H1 (cell line): ENCODE measurements around the gene UBTD2. TPM values are rescaled to one million over a fixed set of nuclear protein-coding genes. Genes with fewer than 3 reads are reported as not detected.

Experiments
- CTCF ChIA-PET: fragments of 300-600 bp; sonication (Branson Sonifier 250); formaldehyde crosslinking; loops from one replicate; lab custom pipeline; 2021; ENCODE audit not compliant: partially characterized antibody; lab: Charles Lee
- POLR2A ChIA-PET: fragments of 300-600 bp; sonication (Branson Sonifier 250); formaldehyde crosslinking; loops from one replicate; lab custom pipeline; 2021; ENCODE audit warnings: inconsistent platforms; ENCODE audit not compliant: partially characterized antibody; lab: Charles Lee
- DNase-seq, 2 experiments: peaks; one replicate each; pipeline versions ENCODE4 v3.0.0 to v3.0.0-alpha.2; 2010 to 2022; ENCODE audit warnings: low spot score in 2 of 2, low read depth in 1 of 2, mixed read lengths in 1 of 2
- FAIRE-seq: peaks from 2 replicates; lab custom pipeline; 2011; peaks lifted over from hg19 to GRCh38; lab: Jason Lieb, UNC
- H2AFZ ChIP-seq: 2 replicates; pipeline ENCODE4 v1.8.1; 2012; ENCODE audit warnings: low read length, inconsistent platforms
- H2AK5ac ChIP-seq: 2 replicates; pipeline ENCODE4 v1.6.1; 2013; ENCODE audit warnings: low read depth, low read length
- H2BK120ac ChIP-seq: replicated peaks from 2 replicates; pipeline ENCODE3; 2013; ENCODE audit warnings: low read depth, low read length, inconsistent platforms
- H2BK12ac ChIP-seq: 2 replicates; pipeline ENCODE4 v1.6.1; 2013; ENCODE audit warnings: low read depth, low read length
- H2BK15ac ChIP-seq: 2 replicates; pipeline ENCODE4 v1.6.1; 2013; ENCODE audit warnings: low read length
- H2BK20ac ChIP-seq: 2 replicates; pipeline ENCODE4 v1.6.1; 2013; ENCODE audit warnings: low read length
- H2BK5ac ChIP-seq: 2 replicates; pipeline ENCODE4 v1.6.1; 2013; ENCODE audit warnings: low read depth, low read length
- H3K14ac ChIP-seq: 2 replicates; pipeline ENCODE4 v1.6.1; 2013; ENCODE audit warnings: inconsistent platforms; ENCODE audit not compliant: insufficient read length
- H3K18ac ChIP-seq: 2 replicates; pipeline ENCODE4 v1.6.1; 2013; ENCODE audit warnings: low read length; ENCODE audit errors: extremely low read depth
- H3K23ac ChIP-seq: 2 replicates; pipeline ENCODE4 v1.6.1; 2013; ENCODE audit warnings: inconsistent platforms; ENCODE audit not compliant: insufficient read length
- H3K23me2 ChIP-seq: 2 replicates; pipeline ENCODE4 v1.6.1; 2013; ENCODE audit warnings: low read depth, low read length
- H3K27ac ChIP-seq: 2 replicates; pipeline ENCODE4 v1.6.1; 2011; ENCODE audit warnings: low read depth, low read length, inconsistent platforms
- H3K27me3 ChIP-seq, 4 experiments: replicated peaks in 1 of 4; 1 replicate in 1 of 4; 2 replicates in 3 of 4; pipeline versions ENCODE4 v1.6.1 to v1.8.1; 2011 to 2013; ENCODE audit warnings: low read length in 3 of 4, mild to moderate bottlenecking in 3 of 4, inconsistent platforms in 2 of 4, mixed read lengths in 2 of 4, moderate library complexity in 1 of 4; ENCODE audit not compliant: control insufficient read depth in 3 of 4, insufficient read depth in 3 of 4; ENCODE audit errors: extremely low read depth in 1 of 4
- H3K36me3 ChIP-seq, 4 experiments: 2 replicates each; pipeline versions ENCODE4 v1.6.1 to v1.8.1; 2011 to 2013; ENCODE audit warnings: mild to moderate bottlenecking in 4 of 4, low read length in 3 of 4, moderate library complexity in 2 of 4, control low read depth in 1 of 4, inconsistent platforms in 1 of 4; ENCODE audit not compliant: insufficient read depth in 4 of 4, control insufficient read depth in 2 of 4
- H3K4ac ChIP-seq: replicated peaks from 2 replicates; pipeline ENCODE3; 2013; ENCODE audit warnings: low read length, low read depth, mixed read lengths, inconsistent platforms; ENCODE audit not compliant: insufficient read length
- H3K4me1 ChIP-seq, 4 experiments: replicated peaks in 1 of 4; 1 replicate in 1 of 4; 2 replicates in 3 of 4; pipeline versions ENCODE4 v1.6.1 to v1.8.1; 2011 to 2013; ENCODE audit warnings: low read length in 3 of 4, inconsistent platforms in 2 of 4, mixed read lengths in 1 of 4; ENCODE audit not compliant: insufficient read depth in 4 of 4, control insufficient read depth in 3 of 4
- H3K4me2 ChIP-seq, 2 experiments: 2 replicates each; pipeline versions ENCODE4 v1.6.1 to v1.8.1; 2011 to 2013; ENCODE audit warnings: low read depth in 2 of 2, low read length in 2 of 2, control low read depth in 1 of 2, inconsistent platforms in 1 of 2, mild to moderate bottlenecking in 1 of 2; ENCODE audit not compliant: insufficient read depth in 1 of 2
- H3K4me3 ChIP-seq, 4 experiments: fragments of 200-600, 300-600 bp in 1 of 4; sonication (generic), shearing (Covaris generic), sonication (Bioruptor Twin) in 1 of 4; 2 replicates each; pipeline versions ENCODE4 v1.5.1 to v1.8.1; 2011 to 2016; ENCODE audit warnings: low read length in 4 of 4, low read depth in 3 of 4, control low read depth in 2 of 4, inconsistent platforms in 2 of 4, mild to moderate bottlenecking in 2 of 4, mixed read lengths in 1 of 4, moderate library complexity in 1 of 4; ENCODE audit not compliant: insufficient read depth in 2 of 4; ENCODE audit errors: extremely low read depth in 1 of 4
- H3K56ac ChIP-seq: replicated peaks from 2 replicates; pipeline ENCODE3; 2013; ENCODE audit warnings: low read depth, mild to moderate bottlenecking, mixed read lengths, low read length, inconsistent platforms; ENCODE audit not compliant: insufficient read length
- H3K79me1 ChIP-seq: 2 replicates; pipeline ENCODE4 v1.6.1; 2013; ENCODE audit warnings: low read depth, low read length, control low read depth
- H3K79me2 ChIP-seq, 2 experiments: 2 replicates each; pipeline versions ENCODE4 v1.6.1 to v1.8.1; 2012 to 2013; ENCODE audit warnings: low read length in 2 of 2, mild to moderate bottlenecking in 2 of 2, inconsistent platforms in 1 of 2; ENCODE audit not compliant: insufficient read depth in 2 of 2, control insufficient read depth in 1 of 2
- H3K9ac ChIP-seq, 4 experiments: replicated peaks in 1 of 4; 1 replicate in 1 of 4; 2 replicates in 3 of 4; pipeline versions ENCODE4 v1.6.1 to v1.8.1; 2011 to 2013; ENCODE audit warnings: low read depth in 3 of 4, low read length in 3 of 4, control low read depth in 2 of 4, mild to moderate bottlenecking in 2 of 4, moderate library complexity in 2 of 4, inconsistent platforms in 1 of 4; ENCODE audit errors: extremely low read depth in 1 of 4
- H3K9me3 ChIP-seq, 2 experiments: 2 replicates each; pipeline versions ENCODE4 v1.6.1 to v1.8.1; 2012 to 2013; ENCODE audit warnings: mild to moderate bottlenecking in 2 of 2, moderate library complexity in 2 of 2, control low read depth in 1 of 2, inconsistent platforms in 1 of 2, low read depth in 1 of 2, low read length in 1 of 2, mixed read lengths in 1 of 2; ENCODE audit not compliant: insufficient read depth in 2 of 2
- H4K20me1 ChIP-seq, 2 experiments: replicated peaks in 1 of 2; 2 replicates each; pipeline versions ENCODE3 to v1.8.1; 2011 to 2013; ENCODE audit warnings: inconsistent platforms in 2 of 2, low read length in 2 of 2, mild to moderate bottlenecking in 1 of 2; ENCODE audit not compliant: insufficient read depth in 2 of 2, control insufficient read depth in 1 of 2
- H4K5ac ChIP-seq: 2 replicates; pipeline ENCODE4 v1.6.1; 2013; ENCODE audit warnings: low read length, low read depth, mixed read lengths, inconsistent platforms; ENCODE audit not compliant: insufficient read length
- H4K8ac ChIP-seq: 2 replicates; pipeline ENCODE4 v1.8.0; 2013; ENCODE audit warnings: mild to moderate bottlenecking, moderate library complexity, low read length, inconsistent platforms; ENCODE audit not compliant: insufficient read depth; ENCODE audit errors: extremely low read depth
- H4K91ac ChIP-seq: replicated peaks from 2 replicates; pipeline ENCODE3; 2013; ENCODE audit warnings: low read length, mixed read lengths, inconsistent platforms; ENCODE audit not compliant: insufficient read length
- HDAC6 ChIP-seq: IDR thresholded peaks from one replicate; pipeline ENCODE4 v1.7.1; 2012; ENCODE audit warnings: low read depth, mild to moderate bottlenecking, inconsistent platforms, low read length, moderate library complexity
- NANOG ChIP-seq: IDR thresholded peaks from 2 replicates; pipeline ENCODE4 v1.6.1; 2011; ENCODE audit warnings: low read length, low read depth, mild to moderate bottlenecking, inconsistent platforms; ENCODE audit not compliant: insufficient read depth, poor library complexity, severe bottlenecking
- WGBS, 2 experiments: shearing (Covaris generic) in 1 of 2; methylation state at CpG; one replicate each; pipeline versions ENCODE4 v1.1.6 to v1.1.7; 2013 to 2015; ENCODE audit warnings: low lambda C conversion rate in 2 of 2, mixed read lengths in 2 of 2, inconsistent platforms in 1 of 2, low coverage in 1 of 2, missing lambda C conversion rate in 1 of 2; ENCODE audit not compliant: insufficient replicate concordance in 2 of 2, insufficient coverage in 1 of 2, insufficient read length in 1 of 2; ENCODE audit errors: extremely low coverage in 1 of 2, missing lambda C conversion rate in 1 of 2; 5-methylcytosine and 5-hydroxymethylcytosine counted together
- polyA plus RNA-seq, 7 experiments: library from polyadenylated mRNA; depleted of rRNA in 3 of 7; stranded (reverse) in 5 of 7; unstranded in 2 of 7; fragments of >200 nt in 5 of 7; fragments of 200-250 nt in 2 of 7; gene quantifications; 1 replicate in 5 of 7; 2 replicates in 1 of 7; 4 replicates in 1 of 7; pipeline versions ENCODE4 v1.2.1 to v1.2.3, GENCODE V29; 2011 to 2013; ENCODE audit warnings: missing spikeins in 2 of 7, mixed read lengths in 2 of 7
- total RNA-seq: library from RNA; stranded (reverse); fragmentation: NEBNext Ultra II Directional; extraction: Animal tissue kit (Norgen Biotek cat#: 25700); gene quantifications from 2 replicates; pipeline ENCODE4 v1.2.1, GENCODE V29; 2021

UBTD2 gene
- total and polyA plus RNA-seq, 2 of the 8 experiments (the other 6 are each of a cell fraction or from before 2014, with no cell fraction given) = 14.5 to 39.2 TPM

GRCh38 chr5:172224996-172225395 is 58.6 kb downstream of the UBTD2 start:
- CTCF ChIA-PET = no interaction called here
- no peak overlapping the region for H3K23ac ChIP-seq

More at GRCh38 chr5:172224996-172225395, 58.6 kb downstream of the UBTD2 start:
- Histone ChIP-seq H2AK5ac (no peak overlapping the region), H4K20me1 (peaks cover 3% of the 10 kb centered on the region in 2 experiments), H3K4me2 (no peak overlapping the region), H3K4me3 (no peak overlapping the region), H3K27ac (no peak overlapping the region), H2BK12ac (no peak overlapping the region), H3K4ac (no peak overlapping the region), H3K18ac (no peak overlapping the region), H3K36me3 (peaks cover 0 to 41% (median 7%) of the 10 kb centered on the region in 4 experiments; a peak in 5 of 8 replicates), H4K5ac (no peak overlapping the region), H2BK120ac (no peak overlapping the region), H3K79me2 (peaks cover 0 to 9% of the 10 kb centered on the region in 2 experiments; a peak in 2 of 4 replicates), H2BK15ac (no peak overlapping the region), H3K9ac (no peak overlapping the region), H2BK20ac (no peak overlapping the region), H2AFZ (no peak overlapping the region), H4K91ac (no peak overlapping the region), H3K79me1 (no peaks in the 10 kb centered on the region; the same call in 1 of the 2 replicates), H3K23me2 (no peaks in the 10 kb centered on the region), H2BK5ac (no peak overlapping the region), H3K14ac (no peak overlapping the region), H4K8ac (no peak overlapping the region), H3K56ac (no peak overlapping the region), H3K9me3 (no peaks in the 10 kb centered on the region), H3K4me1 (peaks cover 0 to 3% (median 0%) of the 10 kb centered on the region in 4 experiments; a peak in 1 of 7 replicates), H3K27me3 (no peaks in the 10 kb centered on the region)
- FAIRE-seq (no peak), DNase-seq (no peak)
- TF ChIP-seq NANOG (no peak), HDAC6 (no peak)
- 87% methylated on average over 1 of the region's 1 CpG; no CpG with 5 or more reads in 1 of the 2 experiments for WGBS, 2 experiments
- POLR2A ChIA-PET = interaction anchor here (0.9 to 1.5 kb wide), 4 partner anchors 9 to 58 kb away, joined by 3 to 5 read pairs (median 4); partner anchors contain the start of gene UBTD2
